ENCODE measurements around the gene KCNK5.

GRCh38 chr6:39167321-39167720 is 62.0 kb downstream of the KCNK5 start:
- TF ChIP-seq CTCF (IDR thresholded peaks at IDR 0.05) (no peak), POLR2A (IDR thresholded peaks at IDR 0.05) (no peak), EP300 (IDR thresholded peaks at IDR 0.05) (no peak), POLR2AphosphoS5 (IDR thresholded peaks at IDR 0.05) (no peak)

Data from upper lobe of left lung (tissue), 4 donors.